ENCODE results near the gene WBP2. TPM values are rescaled to one million over a fixed set of nuclear protein-coding genes. Genes with fewer than 3 reads are reported as not detected.

WBP2 gene
- total and polyA plus RNA-seq, 9 of the 15 experiments (the other 6 are each of a cell fraction or from before 2014, with no cell fraction given): 2.2 to 74.3 (median 20.0) TPM

GRCh38 chr17:75895370-75896155 is 40.4 kb upstream of the WBP2 start (continued):
- TF ChIP-seq CREB3L1 (IDR thresholded peaks at IDR 0.05; ENCODE audit: borderline replicate concordance, low read depth) (no peak), CBFA2T3 (IDR thresholded peaks at IDR 0.05) (no peak), ZNF740 (CRISPR knock-in tag; IDR thresholded peaks at IDR 0.05) (no peak), ZNF740 (tag; IDR thresholded peaks at IDR 0.05) (no peak), MYNN (IDR thresholded peaks at IDR 0.05) (no peak), MYNN (CRISPR knock-in tag; IDR thresholded peaks at IDR 0.05) (no peak), GMEB1 (CRISPR knock-in tag; IDR thresholded peaks at IDR 0.05) (no peak), ZSCAN32 (CRISPR knock-in tag; IDR thresholded peaks at IDR 0.05) (no peak), TEAD1 (CRISPR knock-in tag; IDR thresholded peaks at IDR 0.05) (no peak; a peak in 1 of 4 replicates), MTF1 (CRISPR knock-in tag; IDR thresholded peaks at IDR 0.05; ENCODE audit: borderline replicate concordance) (no peak), ZBTB40 (IDR thresholded peaks at IDR 0.05) (peak; percentile 62; the same call in 1 of the 2 replicates), ZBTB40 (CRISPR knock-in tag; IDR thresholded peaks at IDR 0.05) (no peak), ESRRB (CRISPR knock-in tag; IDR thresholded peaks at IDR 0.05; ENCODE audit: borderline replicate concordance) (no peak), TRIM24 (IDR thresholded peaks at IDR 0.05) (no peak), KLF13 (tag; IDR thresholded peaks at IDR 0.05; ENCODE audit: borderline replicate concordance, low read depth) (no peak)

Data from K562 (cell line).